ENCODE measurements around the gene SPECC1. TPM values are rescaled to one million over a fixed set of nuclear protein-coding genes. Genes with fewer than 3 reads are reported as not detected.

The SPECC1 gene
- total and polyA plus RNA-seq, 2 of the 4 experiments (the other 2 are of a cell fraction) = 16.9 to 26.2 TPM

DNA sequence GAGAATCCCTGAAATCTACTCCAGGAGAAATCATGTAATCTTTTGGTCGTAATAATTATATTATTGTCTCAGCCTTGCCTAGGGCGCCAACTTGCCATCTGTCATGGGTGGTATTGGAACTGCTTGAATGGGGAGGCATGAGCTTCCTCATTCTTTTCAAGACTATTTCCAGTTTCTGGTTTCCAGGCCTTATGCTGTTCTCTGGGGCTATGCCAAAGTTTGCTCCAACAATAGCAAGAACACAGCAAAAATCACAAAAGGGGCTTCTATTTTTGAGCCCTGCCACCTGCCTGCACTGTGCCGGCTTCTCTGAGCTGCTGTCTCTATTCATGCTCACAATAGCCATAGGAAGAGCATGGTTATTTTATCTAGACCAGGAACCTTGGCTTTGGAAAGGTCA is 111.7 kb downstream of the SPECC1 start:
- no peak overlapping the region for H3K27ac ChIP-seq (ENCODE audit: insufficient read depth, low read length)
- no peaks in the 10 kb centered on the region for H3K27me3 ChIP-seq (ENCODE audit: control insufficient read depth, insufficient read depth, low read length)
- no peak overlapping the region for H3K23ac ChIP-seq (ENCODE audit: low read depth, low read length)
- no peaks in the 10 kb centered on the region for H4K20me1 ChIP-seq (ENCODE audit: insufficient read depth, low read length)
- dilution Hi-C loops (cut with HindIII; ENCODE audit: low sequenced_read_pairs, unreplicated experiment) = no loop called here
- no peak overlapping the region for H4K91ac ChIP-seq (ENCODE audit: insufficient read depth, low read depth, low read length)
- DNase-seq = no peak
- H3K4me3 ChIP-seq (ENCODE audit: insufficient read depth, low read depth, low read length) = no peak overlapping the region
- in situ Hi-C loops (cut with MboI; ENCODE audit: low sequenced_read_pairs) = loop anchor here (5.0 kb wide), 1 partner anchor 196 kb away; no protein-coding TSS in a partner anchor
- POLR2A ChIA-PET (ENCODE audit: unreplicated experiment) = no interaction called here
- CTCF ChIA-PET = interaction anchor here (2.4 kb wide), 1 partner anchor 128 kb away, joined by 8 read pairs; no protein-coding TSS in a partner anchor
- H3K18ac ChIP-seq (ENCODE audit: low read depth, low read length) = no peak overlapping the region
- TF ChIP-seq CTCF (conservative IDR thresholded peaks at IDR 0.05; ENCODE audit: low read depth, low read length) (no peak), RFX5 (IDR thresholded peaks at IDR 0.05; ENCODE audit: low read depth, low read length) (no peak), POLR2A (IDR thresholded peaks at IDR 0.05; ENCODE audit: low read depth, low read length) (no peak), SMC3 (IDR thresholded peaks at IDR 0.05; ENCODE audit: low read depth, low read length) (no peak), MAFK (IDR thresholded peaks at IDR 0.05; ENCODE audit: low read depth, low read length) (no peak), MXI1 (IDR thresholded peaks at IDR 0.05; ENCODE audit: borderline replicate concordance, low read depth, low read length) (no peak)
- no peaks in the 10 kb centered on the region for H3K36me3 ChIP-seq (ENCODE audit: control insufficient read depth, insufficient read depth, low read length)
- H3K4ac ChIP-seq (ENCODE audit: low read depth, low read length) = no peak overlapping the region
- no peak overlapping the region for H3K56ac ChIP-seq (ENCODE audit: extremely low read depth, insufficient read depth, low read length)
- ATAC-seq (ENCODE audit: low read depth) = no peak
- H3K14ac ChIP-seq (replicated peaks; ENCODE audit: low read depth, low read length) = no peak overlapping the region
- no peak overlapping the region for H2BK15ac ChIP-seq (ENCODE audit: low read depth, low read length)
- H4K8ac ChIP-seq (ENCODE audit: low read depth in 2 of 2, low read length in 2 of 2) = no peak overlapping the region
- BruUV-seq (replicated peaks) = no TSS peak
- H3K9me3 ChIP-seq (ENCODE audit: control insufficient read depth, insufficient read depth, low read length) = no peaks in the 10 kb centered on the region
- H2AK5ac ChIP-seq (ENCODE audit: low read depth, low read length) = no peak overlapping the region
- H2AK9ac ChIP-seq (replicated peaks; ENCODE audit: low read depth, low read length, poor library complexity) = no peak overlapping the region
- H3K79me1 ChIP-seq (ENCODE audit: low read depth in 1 of 2, low read length in 2 of 2) = no peaks in the 10 kb centered on the region
- intact Hi-C loops (cut with micrococcal nuclease) = loop anchor here (2.0 to 5.0 kb wide), 2 partner anchors 200 to 726 kb away; no protein-coding TSS in a partner anchor
- no peak overlapping the region for H3K4me2 ChIP-seq (ENCODE audit: low read depth, low read length)
- no peak overlapping the region for H2BK5ac ChIP-seq (ENCODE audit: low read depth, low read length, poor library complexity, severe bottlenecking)
- no peak overlapping the region for H3K9ac ChIP-seq (ENCODE audit: low read depth, low read length)
- no peak overlapping the region for H2BK20ac ChIP-seq (ENCODE audit: low read depth, low read length)
- no peak overlapping the region for H2AFZ ChIP-seq (replicated peaks; ENCODE audit: low read length, poor library complexity)
- H3K9me1 ChIP-seq (ENCODE audit: insufficient read depth, low read length) = 0 out of 2 replicates have a peak, but pooled peaks cover 5% of the 10 kb centered on the region
- peaks cover 5% of the 10 kb centered on the region for H3K4me1 ChIP-seq (ENCODE audit: control insufficient read depth, insufficient read depth, low read length)
- H2BK120ac ChIP-seq (ENCODE audit: low read depth, low read length) = no peak overlapping the region
- WGBS, 2 experiments (ENCODE audit: extremely low coverage in 2 of 2, insufficient read length in 1 of 2) = no CpG with 5 or more reads among the region's 3 CpGs
- no peak overlapping the region for H4K5ac ChIP-seq (ENCODE audit: low read depth, low read length)

Measured in IMR-90 (cell line).